ENCODE data around the gene LTA.

Gene LTA

DNA sequence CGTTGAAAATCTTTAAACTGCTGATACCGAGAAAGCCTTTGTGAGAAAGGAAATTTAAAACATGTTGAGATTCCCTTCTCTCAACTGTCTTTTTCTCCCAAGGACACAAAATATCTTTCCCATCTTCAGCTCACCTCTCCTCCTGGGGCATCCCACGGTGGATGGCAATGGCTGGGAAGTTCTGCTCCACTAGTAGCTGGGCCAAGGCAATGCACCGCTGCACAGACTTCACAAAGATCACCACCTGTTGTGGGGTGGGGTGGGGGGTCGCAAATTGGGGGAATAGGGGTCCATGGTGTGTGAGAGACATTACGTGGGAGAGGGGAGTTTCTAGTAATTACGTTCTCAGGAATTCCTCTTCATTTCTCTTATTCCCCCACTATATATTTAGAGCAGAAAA lies 40.9 kb upstream of the LTA start:
- Histone ChIP-seq H2BK15ac (ENCODE audit: low read depth, poor library complexity, severe bottlenecking) (no peak overlapping the region), H2AK5ac (ENCODE audit: low read length, severe bottlenecking) (no peak overlapping the region), H3K4me1 (ENCODE audit: control insufficient read depth, insufficient read depth, low read depth, low read length) (peaks cover 8% of the 10 kb centered on the region), H2AFZ (ENCODE audit: low read depth, low read length) (no peak overlapping the region), H4K91ac (ENCODE audit: low read length) (no peak overlapping the region), H2BK12ac (ENCODE audit: low read length in 2 of 2) (no peak overlapping the region), H3K4me2 (ENCODE audit: low read length, poor library complexity, severe bottlenecking) (no peak overlapping the region), H3K27me3 (ENCODE audit: control insufficient read depth in 1 of 2, insufficient read depth in 1 of 2, low read length in 2 of 2) (no peaks in the 10 kb centered on the region), H3K9me3 (ENCODE audit: control insufficient read depth, low read length) (no peaks in the 10 kb centered on the region), H2BK5ac (ENCODE audit: low read depth, low read length, poor library complexity, severe bottlenecking) (no peak overlapping the region), H3K36me3 (ENCODE audit: control insufficient read depth in 1 of 2, insufficient read depth in 2 of 2, low read depth in 1 of 2, low read length in 2 of 2) (peaks cover 62 to 69% of the 10 kb centered on the region in 2 experiments), H3K9ac (ENCODE audit: low read length) (no peak overlapping the region), H3K18ac (ENCODE audit: low read depth in 1 of 2, low read length in 2 of 2) (no peak overlapping the region), H3K4ac (ENCODE audit: low read depth in 1 of 2, low read length in 2 of 2) (no peak overlapping the region), H4K8ac (ENCODE audit: low read length) (no peak overlapping the region), H3K27ac (ENCODE audit: low read length, poor library complexity, severe bottlenecking) (no peak overlapping the region), H3K4me3 (ENCODE audit: insufficient read depth in 1 of 2, low read depth in 1 of 2, low read length in 2 of 2) (no peak overlapping the region), H3K23ac (ENCODE audit: low read length in 2 of 2) (no peak overlapping the region), H2BK120ac (ENCODE audit: low read depth, low read length) (no peak overlapping the region), H3K79me1 (replicated peaks; ENCODE audit: low read length, poor library complexity, severe bottlenecking) (peaks cover 30% of the 10 kb centered on the region), H3K14ac (ENCODE audit: low read length in 2 of 2) (no peak overlapping the region)
- no peak for DNase-seq
- 98% methylated on average over 4 of the region's 7 CpGs for WGBS

- Histone ChIP-seq H2BK5ac (ENCODE audit: low read depth, low read length, poor library complexity, severe bottlenecking) (no peak overlapping the region), H3K14ac (ENCODE audit: low read length in 2 of 2) (no peak overlapping the region), H3K36me3 (ENCODE audit: control insufficient read depth in 1 of 2, insufficient read depth in 2 of 2, low read depth in 1 of 2, low read length in 2 of 2) (peaks cover 66 to 77% of the 10 kb centered on the region in 2 experiments), H3K4ac (ENCODE audit: low read depth in 1 of 2, low read length in 2 of 2) (no peak overlapping the region), H3K4me1 (ENCODE audit: control insufficient read depth, insufficient read depth, low read depth, low read length) (peaks cover 6% of the 10 kb centered on the region), H4K91ac (ENCODE audit: low read length) (no peak overlapping the region), H3K18ac (ENCODE audit: low read depth in 1 of 2, low read length in 2 of 2) (no peak overlapping the region), H2BK120ac (ENCODE audit: low read depth, low read length) (no peak overlapping the region), H3K27ac (ENCODE audit: low read length, poor library complexity, severe bottlenecking) (no peak overlapping the region), H2BK12ac (ENCODE audit: low read length in 2 of 2) (no peak overlapping the region), H3K79me1 (replicated peaks; ENCODE audit: low read length, poor library complexity, severe bottlenecking) (peaks cover 30% of the 10 kb centered on the region), H3K9me3 (ENCODE audit: control insufficient read depth, low read length) (no peaks in the 10 kb centered on the region), H3K27me3 (ENCODE audit: control insufficient read depth in 1 of 2, insufficient read depth in 1 of 2, low read length in 2 of 2) (no peaks in the 10 kb centered on the region), H3K23ac (ENCODE audit: low read length in 2 of 2) (no peak overlapping the region), H4K8ac (ENCODE audit: low read length) (no peak overlapping the region), H3K4me3 (ENCODE audit: insufficient read depth in 1 of 2, low read depth in 1 of 2, low read length in 2 of 2) (no peak overlapping the region), H2BK15ac (ENCODE audit: low read depth, poor library complexity, severe bottlenecking) (no peak overlapping the region), H2AFZ (ENCODE audit: low read depth, low read length) (no peak overlapping the region), H2AK5ac (ENCODE audit: low read length, severe bottlenecking) (no peak overlapping the region), H3K4me2 (ENCODE audit: low read length, poor library complexity, severe bottlenecking) (no peak overlapping the region), H3K9ac (ENCODE audit: low read length) (no peak overlapping the region)
- DNase-seq, result no peak
- WGBS, result 83% methylated on average over 8 of the region's 9 CpGs
Measured at GRCh38 chr6:31531771-31532643, 40.1 kb upstream of the LTA start.

DNA sequence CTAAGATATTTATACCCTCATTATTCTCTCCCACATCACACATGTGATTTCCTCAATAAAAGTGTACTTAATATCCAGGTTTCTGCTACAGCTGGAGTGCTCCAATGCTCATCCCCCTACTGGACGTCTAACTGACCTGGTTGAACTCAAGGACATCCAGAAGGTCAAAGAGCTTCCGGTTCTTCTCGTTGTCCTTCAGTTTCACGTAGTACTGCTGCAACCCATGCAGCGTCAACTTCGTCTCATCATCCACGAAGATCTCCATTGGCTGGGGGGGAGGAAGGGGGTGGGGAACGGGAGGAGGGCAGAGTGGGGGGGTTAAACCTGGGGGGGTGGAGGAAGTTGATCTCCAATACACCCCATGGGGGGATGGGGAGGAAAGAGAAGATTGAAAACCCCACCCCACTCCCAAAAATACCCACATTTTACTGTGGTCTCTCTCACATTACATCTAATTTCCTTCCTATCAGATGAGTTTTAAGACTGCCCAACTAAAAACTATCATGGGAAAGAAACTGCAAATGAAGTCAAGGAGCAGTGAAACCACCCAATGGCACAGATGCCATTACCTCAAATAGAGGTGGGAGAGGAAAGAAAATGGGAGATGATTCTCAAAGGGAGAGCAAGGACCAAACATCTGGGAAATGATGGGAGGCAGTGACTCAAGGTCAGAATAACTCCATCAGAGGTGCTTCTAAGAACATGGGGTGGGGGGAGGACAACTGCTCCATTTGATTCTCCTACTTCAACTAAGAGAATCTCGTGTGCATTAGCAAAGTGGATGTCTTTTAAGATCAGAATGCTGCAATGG lies 39.2 kb upstream of the LTA start:
- WGBS, result 94% methylated on average over 7 of the region's 9 CpGs

DNA sequence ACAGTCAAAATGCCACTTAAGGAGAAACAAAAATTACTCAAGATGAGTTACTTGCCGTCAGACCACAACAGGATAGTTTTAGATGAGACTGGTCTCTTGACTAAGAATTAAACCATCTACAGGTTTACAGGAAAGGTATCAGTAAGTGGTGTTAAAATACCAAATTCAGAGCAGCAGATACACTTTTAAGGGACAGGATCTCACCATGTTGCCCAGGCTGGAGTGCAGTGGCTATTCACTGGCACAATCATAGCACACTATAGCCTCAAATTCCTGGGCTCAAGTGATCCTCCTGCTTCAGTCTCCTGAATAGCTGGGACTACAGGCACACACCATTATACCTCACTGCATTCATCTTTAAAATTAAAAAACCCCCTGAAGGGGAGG lies 38.6 kb upstream of the LTA start:
- Histone ChIP-seq H3K18ac (ENCODE audit: low read depth in 1 of 2, low read length in 2 of 2) (no peak overlapping the region), H3K4me1 (ENCODE audit: control insufficient read depth, insufficient read depth, low read depth, low read length) (peaks cover 6% of the 10 kb centered on the region), H3K14ac (ENCODE audit: low read length in 2 of 2) (no peak overlapping the region), H4K91ac (ENCODE audit: low read length) (no peak overlapping the region), H2BK12ac (ENCODE audit: low read length in 2 of 2) (no peak overlapping the region), H2AK5ac (ENCODE audit: low read length, severe bottlenecking) (no peak overlapping the region), H3K4me3 (ENCODE audit: insufficient read depth in 1 of 2, low read depth in 1 of 2, low read length in 2 of 2) (no peak overlapping the region), H3K27me3 (ENCODE audit: control insufficient read depth in 1 of 2, insufficient read depth in 1 of 2, low read length in 2 of 2) (no peaks in the 10 kb centered on the region), H3K27ac (ENCODE audit: low read length, poor library complexity, severe bottlenecking) (no peak overlapping the region), H3K9me3 (ENCODE audit: control insufficient read depth, low read length) (no peaks in the 10 kb centered on the region), H2BK5ac (ENCODE audit: low read depth, low read length, poor library complexity, severe bottlenecking) (no peak overlapping the region), H2BK120ac (ENCODE audit: low read depth, low read length) (no peak overlapping the region), H3K4ac (ENCODE audit: low read depth in 1 of 2, low read length in 2 of 2) (no peak overlapping the region), H3K36me3 (ENCODE audit: control insufficient read depth in 1 of 2, insufficient read depth in 2 of 2, low read depth in 1 of 2, low read length in 2 of 2) (peaks cover 70 to 91% of the 10 kb centered on the region in 2 experiments), H3K9ac (ENCODE audit: low read length) (no peak overlapping the region), H2AFZ (ENCODE audit: low read depth, low read length) (no peak overlapping the region), H3K79me1 (replicated peaks; ENCODE audit: low read length, poor library complexity, severe bottlenecking) (peaks cover 30% of the 10 kb centered on the region), H4K8ac (ENCODE audit: low read length) (no peak overlapping the region), H3K23ac (ENCODE audit: low read length in 2 of 2) (no peak overlapping the region), H3K4me2 (ENCODE audit: low read length, poor library complexity, severe bottlenecking) (no peak overlapping the region), H2BK15ac (ENCODE audit: low read depth, poor library complexity, severe bottlenecking) (no peak overlapping the region)
- no peak for DNase-seq
- WGBS, result no CpG with 5 or more reads among the region's 1 CpG

More for the DNA sequence above, 39.2 kb upstream of the LTA start:
- no peak overlapping the region for H4K91ac ChIP-seq (ENCODE audit: low read length)
- no peak overlapping the region for H3K4me2 ChIP-seq (ENCODE audit: low read length, poor library complexity, severe bottlenecking)
- H2AFZ ChIP-seq (ENCODE audit: low read depth, low read length), result no peak overlapping the region
- no peak overlapping the region for H3K4ac ChIP-seq (ENCODE audit: low read depth in 1 of 2, low read length in 2 of 2)
- H2BK15ac ChIP-seq (ENCODE audit: low read depth, poor library complexity, severe bottlenecking), result no peak overlapping the region
- H2BK5ac ChIP-seq (ENCODE audit: low read depth, low read length, poor library complexity, severe bottlenecking), result no peak overlapping the region
- no peak overlapping the region for H3K9ac ChIP-seq (ENCODE audit: low read length)
- no peak overlapping the region for H2BK120ac ChIP-seq (ENCODE audit: low read depth, low read length)
- no peaks in the 10 kb centered on the region for H3K27me3 ChIP-seq (ENCODE audit: control insufficient read depth in 1 of 2, insufficient read depth in 1 of 2, low read length in 2 of 2)
- no peaks in the 10 kb centered on the region for H3K9me3 ChIP-seq (ENCODE audit: control insufficient read depth, low read length)
- no peak overlapping the region for H2AK5ac ChIP-seq (ENCODE audit: low read length, severe bottlenecking)
- peaks cover 6% of the 10 kb centered on the region for H3K4me1 ChIP-seq (ENCODE audit: control insufficient read depth, insufficient read depth, low read depth, low read length)
- H3K36me3 ChIP-seq (ENCODE audit: control insufficient read depth in 1 of 2, insufficient read depth in 2 of 2, low read depth in 1 of 2, low read length in 2 of 2), result peaks cover 70 to 85% of the 10 kb centered on the region in 2 experiments
- DNase-seq, result no peak
- no peak overlapping the region for H3K14ac ChIP-seq (ENCODE audit: low read length in 2 of 2)
- H3K18ac ChIP-seq (ENCODE audit: low read depth in 1 of 2, low read length in 2 of 2), result no peak overlapping the region
- H3K4me3 ChIP-seq (ENCODE audit: insufficient read depth in 1 of 2, low read depth in 1 of 2, low read length in 2 of 2), result no peak overlapping the region
- H3K79me1 ChIP-seq (replicated peaks; ENCODE audit: low read length, poor library complexity, severe bottlenecking), result peaks cover 30% of the 10 kb centered on the region
- H3K27ac ChIP-seq (ENCODE audit: low read length, poor library complexity, severe bottlenecking), result no peak overlapping the region
- no peak overlapping the region for H2BK12ac ChIP-seq (ENCODE audit: low read length in 2 of 2)
- H3K23ac ChIP-seq (ENCODE audit: low read length in 2 of 2), result no peak overlapping the region
- H4K8ac ChIP-seq (ENCODE audit: low read length), result no peak overlapping the region
